Testis (tissue), 3 donors: ENCODE data around the gene SLC38A10. TPM values are rescaled to one million over a fixed set of nuclear protein-coding genes. Genes with fewer than 3 reads are reported as not detected.

Source experiments
- DNase-seq: peaks from one replicate; pipeline ENCODE4 v3.0.0-alpha.2; 2019
- H3K27ac ChIP-seq, 2 donors: fragments of 200-600 bp; sonication (generic); one replicate each; pipeline ENCODE4 v1.5.1; 2019
- H3K27me3 ChIP-seq: fragments of 200-600 bp; sonication (generic); one replicate; pipeline ENCODE4 v1.5.1; 2019
- H3K36me3 ChIP-seq: fragments of 200-600 bp; sonication (generic); one replicate; pipeline ENCODE4 v1.5.1; 2017; ENCODE audit warnings: low read depth; ENCODE audit errors: missing control alignments
- H3K4me1 ChIP-seq: fragments of 200-600 bp; sonication (generic); one replicate; pipeline ENCODE4 v1.5.1; 2019
- H3K4me3 ChIP-seq, 2 donors: fragments of 200-600 bp; sonication (generic); one replicate each; pipeline ENCODE4 v1.5.1; 2017 to 2019
- H3K9me3 ChIP-seq: fragments of 200-600 bp; sonication (generic); one replicate; pipeline ENCODE4 v1.5.1; 2017
- POLR2A ChIP-seq: fragments of 450-650 bp; IDR thresholded peaks from one replicate; pipeline ENCODE4 v1.6.1; 2017; ENCODE audit warnings: antibody characterized with exemption, mild to moderate bottlenecking, moderate library complexity
- WGBS, 2 donors: methylation state at CpG; one replicate each; pipeline ENCODE4 v1.1.5; 2018; 5-methylcytosine and 5-hydroxymethylcytosine counted together
- intact Hi-C: fragments of 100-400 bp; cut with DNase I; formaldehyde crosslinking; loops from one replicate; pipeline ENCODE4 v1.15.1; 2023; ENCODE audit warnings: low total_unique reads
- polyA plus RNA-seq: library from polyadenylated mRNA; stranded (reverse); fragments of 350-450 nt; fragmentation: Illumina TruSeq; extraction: RNeasy Lipid Tissue Mini Kit (QIAGEN cat#74804); gene quantifications from one replicate; pipeline ENCODE4 v1.2.3, GENCODE V29; 2014; ENCODE audit warnings: low read depth, low replicate concordance; ENCODE audit not compliant: insufficient read depth
- total RNA-seq, 2 donors: library from RNA; depleted of rRNA; stranded (reverse); fragments of >200 nt; gene quantifications; one replicate each; pipeline ENCODE4 v1.2.3, GENCODE V29; 2016
- TF ChIP-seq, protein P1 (sequence below), 3 experiments: fragments of 450-650 bp in 2 of 3; fragments of 200-600 bp in 1 of 3; sonication (generic) in 1 of 3; IDR thresholded peaks; one replicate each; pipeline ENCODE4 v1.5.1; 2016 to 2019; ENCODE audit warnings: antibody characterized with exemption in 3 of 3, mild to moderate bottlenecking in 2 of 3, moderate library complexity in 1 of 3

SLC38A10 gene
- total and polyA plus RNA-seq, 3 donors from 2014 or later: 77.1 to 150 (median 131) TPM

DNA sequence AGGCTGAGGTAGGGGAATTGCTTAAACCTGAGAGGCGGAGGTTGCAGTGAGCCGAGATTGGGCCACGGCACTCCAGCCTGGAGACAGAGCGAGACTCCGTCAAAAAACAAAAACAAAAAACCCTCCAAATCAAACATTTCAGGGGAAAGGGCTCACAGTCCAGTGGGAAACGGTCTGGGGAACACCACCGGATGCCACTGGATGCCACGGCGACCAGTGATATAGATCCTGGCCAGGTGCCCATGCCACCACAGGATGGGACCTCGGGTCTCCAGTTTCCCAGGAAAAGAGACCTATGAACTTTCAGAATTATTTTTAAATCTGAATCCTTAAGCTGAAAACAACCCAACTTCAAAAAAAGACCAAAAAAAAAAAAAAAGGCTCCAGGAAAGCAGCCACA is 84.6 kb downstream of the SLC38A10 start:
- Histone ChIP-seq H3K27ac (no peak overlapping the region), H3K4me1 (no peaks in the 10 kb centered on the region), H3K9me3 (no peaks in the 10 kb centered on the region), H3K36me3 (no peaks in the 10 kb centered on the region), H3K4me3 (no peak overlapping the region), H3K27me3 (no peaks in the 10 kb centered on the region)
- TF ChIP-seq, protein P1, sequence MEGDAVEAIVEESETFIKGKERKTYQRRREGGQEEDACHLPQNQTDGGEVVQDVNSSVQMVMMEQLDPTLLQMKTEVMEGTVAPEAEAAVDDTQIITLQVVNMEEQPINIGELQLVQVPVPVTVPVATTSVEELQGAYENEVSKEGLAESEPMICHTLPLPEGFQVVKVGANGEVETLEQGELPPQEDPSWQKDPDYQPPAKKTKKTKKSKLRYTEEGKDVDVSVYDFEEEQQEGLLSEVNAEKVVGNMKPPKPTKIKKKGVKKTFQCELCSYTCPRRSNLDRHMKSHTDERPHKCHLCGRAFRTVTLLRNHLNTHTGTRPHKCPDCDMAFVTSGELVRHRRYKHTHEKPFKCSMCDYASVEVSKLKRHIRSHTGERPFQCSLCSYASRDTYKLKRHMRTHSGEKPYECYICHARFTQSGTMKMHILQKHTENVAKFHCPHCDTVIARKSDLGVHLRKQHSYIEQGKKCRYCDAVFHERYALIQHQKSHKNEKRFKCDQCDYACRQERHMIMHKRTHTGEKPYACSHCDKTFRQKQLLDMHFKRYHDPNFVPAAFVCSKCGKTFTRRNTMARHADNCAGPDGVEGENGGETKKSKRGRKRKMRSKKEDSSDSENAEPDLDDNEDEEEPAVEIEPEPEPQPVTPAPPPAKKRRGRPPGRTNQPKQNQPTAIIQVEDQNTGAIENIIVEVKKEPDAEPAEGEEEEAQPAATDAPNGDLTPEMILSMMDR (IDR thresholded peaks at IDR 0.05): no peak
- no peak for TF ChIP-seq POLR2A
- intact Hi-C loops: no loop called here
- no peak for DNase-seq
- 81 to 84% methylated on average over 10 of the region's 10 CpGs for WGBS, 2 donors

DNA sequence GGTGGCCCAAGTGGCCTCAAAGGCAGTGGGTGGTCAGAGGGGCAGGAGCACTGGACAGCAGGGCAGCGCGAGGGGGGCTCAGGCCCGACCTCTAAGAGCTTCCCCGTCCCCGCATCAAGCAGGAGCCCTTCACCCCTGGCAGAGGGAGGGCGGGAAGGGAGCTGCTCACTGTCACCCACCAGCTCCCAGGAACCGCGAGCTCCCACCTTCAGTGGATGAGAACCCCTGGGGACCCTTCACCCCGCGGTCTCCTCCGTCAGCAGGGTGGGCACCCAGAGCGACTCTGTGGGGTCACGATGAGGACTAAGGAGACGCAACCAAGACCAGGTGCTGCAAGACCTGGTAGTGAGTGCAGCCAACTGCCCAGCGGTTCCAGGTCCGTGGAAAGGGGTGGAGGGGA is 86.0 kb downstream of the SLC38A10 start:
- no peak for DNase-seq
- no peak overlapping the region for H3K27ac ChIP-seq
- H3K4me3 ChIP-seq: no peak overlapping the region
- no peaks in the 10 kb centered on the region for H3K4me1 ChIP-seq
- intact Hi-C loops: no loop called here
- TF ChIP-seq, protein P1 (IDR thresholded peaks at IDR 0.05): no peak
- no peak for TF ChIP-seq POLR2A
- H3K36me3 ChIP-seq: no peaks in the 10 kb centered on the region
- no peaks in the 10 kb centered on the region for H3K9me3 ChIP-seq
- WGBS, 2 donors: 87 to 90% methylated on average over 3 to 16 of the region's 16 CpGs
- H3K27me3 ChIP-seq: no peaks in the 10 kb centered on the region

DNA sequence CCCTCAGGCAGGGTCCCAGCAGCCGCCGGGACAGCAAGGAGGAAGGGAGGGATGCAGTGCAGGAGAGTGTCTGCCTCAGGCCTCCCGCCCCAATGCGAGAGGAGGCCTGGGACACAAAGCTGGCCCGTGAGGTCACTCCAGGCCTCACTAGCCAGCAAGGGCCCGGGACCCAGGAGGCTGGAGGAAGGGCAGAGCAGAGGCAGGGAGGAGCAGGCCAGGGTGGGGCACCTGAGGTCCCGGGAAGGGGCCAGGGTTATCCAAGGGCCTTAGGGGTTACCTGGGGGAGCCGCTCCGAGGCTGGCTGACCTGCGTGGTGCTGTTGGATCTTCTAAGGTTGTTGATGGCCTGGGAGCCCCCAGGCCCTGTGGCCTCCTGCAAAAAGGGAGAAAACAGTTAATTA is 86.5 kb downstream of the SLC38A10 start:
- TF ChIP-seq POLR2A: no peak
- TF ChIP-seq, protein P1 (IDR thresholded peaks at IDR 0.05): no peak
- H3K27me3 ChIP-seq: no peaks in the 10 kb centered on the region
- no peaks in the 10 kb centered on the region for H3K4me1 ChIP-seq
- no peak overlapping the region for H3K4me3 ChIP-seq
- no peaks in the 10 kb centered on the region for H3K9me3 ChIP-seq
- 91 to 92% methylated on average over 10 of the region's 10 CpGs for WGBS, 2 donors
- intact Hi-C loops: no loop called here
- H3K36me3 ChIP-seq: no peaks in the 10 kb centered on the region
- no peak for DNase-seq
- H3K27ac ChIP-seq: no peak overlapping the region

DNA sequence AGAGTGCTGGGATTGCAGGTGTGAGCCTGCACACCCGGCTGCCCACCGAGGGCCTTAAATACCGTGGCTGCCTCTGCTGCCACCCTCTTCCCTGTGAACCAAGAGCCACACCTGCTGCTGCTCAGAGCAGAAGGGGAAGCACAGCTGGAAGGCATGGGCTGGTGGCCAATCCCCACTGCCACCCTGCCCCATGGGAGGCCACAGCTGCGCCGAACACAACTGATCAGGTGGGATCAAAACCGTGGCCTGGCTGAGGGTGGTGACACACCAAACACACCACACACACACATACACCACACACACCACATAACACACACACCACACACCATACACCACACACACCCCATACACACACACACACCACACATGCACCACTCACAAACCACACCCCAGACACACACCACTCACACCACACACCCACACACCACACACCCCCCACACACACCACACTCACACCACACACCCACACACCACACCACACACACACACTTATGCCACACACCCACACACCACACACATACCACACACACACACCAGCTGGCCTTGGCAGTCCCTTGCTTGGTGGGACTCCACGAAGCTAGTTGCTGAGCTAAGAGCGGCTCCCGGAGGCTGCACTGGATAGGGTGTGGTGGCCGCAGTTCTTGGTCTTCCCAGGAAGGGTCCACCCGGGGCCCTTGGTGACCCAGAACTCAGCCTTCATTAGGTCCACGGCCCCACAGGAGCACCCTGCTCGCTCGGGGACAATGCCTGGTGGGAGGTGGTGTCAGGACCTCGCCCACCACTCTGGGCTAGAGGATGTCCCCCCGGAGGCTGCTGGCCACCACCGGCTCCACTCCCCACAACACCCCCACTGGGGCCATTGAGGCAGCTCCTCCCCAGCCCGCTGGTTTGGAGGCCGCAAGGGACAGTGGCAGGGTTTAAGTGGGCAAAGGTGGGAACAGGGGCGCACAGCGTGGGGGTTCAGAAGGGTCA is 87.2 kb downstream of the SLC38A10 start:
- intact Hi-C loops: no loop called here
- no peak for TF ChIP-seq POLR2A
- TF ChIP-seq, protein P1 (IDR thresholded peaks at IDR 0.05): no peak
- Histone ChIP-seq H3K27ac (no peak overlapping the region), H3K9me3 (no peaks in the 10 kb centered on the region), H3K27me3 (no peaks in the 10 kb centered on the region), H3K4me3 (no peak overlapping the region), H3K4me1 (no peaks in the 10 kb centered on the region), H3K36me3 (no peaks in the 10 kb centered on the region)
- 88 to 97% methylated on average over 7 to 20 of the region's 21 CpGs for WGBS, 2 donors
- DNase-seq: no peak
